Measurements from ENCODE around the gene PXT1. TPM values are rescaled to one million over a fixed set of nuclear protein-coding genes. Genes with fewer than 3 reads are reported as not detected.
"Not testable (repeated sequence)": the region's sequence is repeated elsewhere in the genome, so short reads cannot be mapped to it uniquely, and the experiment has no call there.

PXT1 gene
- total and polyA plus RNA-seq, 2 experiments from 2014 or later = not detected

GRCh38 chr6:36489426-36489825, 46.8 kb upstream of the PXT1 start:
- WGBS (ENCODE audit: low lambda C conversion rate, missing lambda C conversion rate) = 95% methylated on average over 4 of the region's 4 CpGs
- H3K4me3 ChIP-seq = no peak overlapping the region
- H3K27me3 ChIP-seq = no peaks in the 10 kb centered on the region
- H3K9me2 ChIP-seq (replicated peaks; ENCODE audit: insufficient read depth) = no peaks in the 10 kb centered on the region
- no peak overlapping the region for H3K4me2 ChIP-seq
- H3K27ac ChIP-seq = no peak overlapping the region
- DNase-seq (ENCODE audit: low spot score) = no peak
- no peaks in the 10 kb centered on the region for H3K36me3 ChIP-seq (replicated peaks; ENCODE audit: insufficient read depth, low read depth)
- H3K79me2 ChIP-seq = no peaks in the 10 kb centered on the region
- no peaks in the 10 kb centered on the region for H3K4me1 ChIP-seq (ENCODE audit: insufficient read depth)
- no peak overlapping the region for H2AFZ ChIP-seq
- TF ChIP-seq, protein P1, sequence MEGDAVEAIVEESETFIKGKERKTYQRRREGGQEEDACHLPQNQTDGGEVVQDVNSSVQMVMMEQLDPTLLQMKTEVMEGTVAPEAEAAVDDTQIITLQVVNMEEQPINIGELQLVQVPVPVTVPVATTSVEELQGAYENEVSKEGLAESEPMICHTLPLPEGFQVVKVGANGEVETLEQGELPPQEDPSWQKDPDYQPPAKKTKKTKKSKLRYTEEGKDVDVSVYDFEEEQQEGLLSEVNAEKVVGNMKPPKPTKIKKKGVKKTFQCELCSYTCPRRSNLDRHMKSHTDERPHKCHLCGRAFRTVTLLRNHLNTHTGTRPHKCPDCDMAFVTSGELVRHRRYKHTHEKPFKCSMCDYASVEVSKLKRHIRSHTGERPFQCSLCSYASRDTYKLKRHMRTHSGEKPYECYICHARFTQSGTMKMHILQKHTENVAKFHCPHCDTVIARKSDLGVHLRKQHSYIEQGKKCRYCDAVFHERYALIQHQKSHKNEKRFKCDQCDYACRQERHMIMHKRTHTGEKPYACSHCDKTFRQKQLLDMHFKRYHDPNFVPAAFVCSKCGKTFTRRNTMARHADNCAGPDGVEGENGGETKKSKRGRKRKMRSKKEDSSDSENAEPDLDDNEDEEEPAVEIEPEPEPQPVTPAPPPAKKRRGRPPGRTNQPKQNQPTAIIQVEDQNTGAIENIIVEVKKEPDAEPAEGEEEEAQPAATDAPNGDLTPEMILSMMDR (IDR thresholded peaks at IDR 0.05; ENCODE audit: poor library complexity) = no peak
- TF ChIP-seq EZH2phosphoT487 (IDR thresholded peaks at IDR 0.05; ENCODE audit: low read depth, severe bottlenecking, unreplicated experiment) (no peak), EZH2 (IDR thresholded peaks at IDR 0.05; ENCODE audit: borderline replicate concordance) (no peak)
- no peaks in the 10 kb centered on the region for H3K9me3 ChIP-seq (ENCODE audit: low read depth)
- no peaks in the 10 kb centered on the region for H4K20me1 ChIP-seq (ENCODE audit: insufficient read depth, poor library complexity, severe bottlenecking)

DNA sequence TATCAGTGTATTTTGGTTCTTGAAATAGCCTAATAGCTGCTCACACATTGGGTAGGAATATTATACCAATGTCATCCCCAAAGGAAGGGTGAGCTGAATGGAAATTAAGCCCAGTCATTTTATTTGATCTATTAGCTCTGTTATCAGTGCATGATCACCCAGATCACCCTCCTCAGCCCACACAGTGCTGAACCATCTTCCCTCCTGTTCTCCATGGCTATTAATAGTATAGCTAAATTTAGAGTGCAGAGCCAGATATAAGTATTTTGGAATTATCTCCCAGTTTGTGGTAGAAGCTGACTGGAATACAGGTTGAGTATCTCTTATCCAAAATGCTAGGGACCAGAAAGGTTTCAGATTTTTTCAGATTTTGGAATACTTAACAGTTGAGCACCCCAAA, 45.6 kb upstream of the PXT1 start:
- Histone ChIP-seq H3K4me1 (ENCODE audit: insufficient read depth) (no peaks in the 10 kb centered on the region), H3K4me2 (no peak overlapping the region), H3K9me3 (ENCODE audit: low read depth) (no peaks in the 10 kb centered on the region), H3K79me2 (no peaks in the 10 kb centered on the region), H2AFZ (no peak overlapping the region), H3K27ac (no peak overlapping the region), H4K20me1 (ENCODE audit: insufficient read depth, poor library complexity, severe bottlenecking) (no peaks in the 10 kb centered on the region), H3K27me3 (no peaks in the 10 kb centered on the region), H3K36me3 (replicated peaks; ENCODE audit: insufficient read depth, low read depth) (no peaks in the 10 kb centered on the region), H3K9me2 (replicated peaks; ENCODE audit: insufficient read depth) (no peaks in the 10 kb centered on the region), H3K4me3 (no peak overlapping the region)
- DNase-seq (ENCODE audit: low spot score) = no peak
- TF ChIP-seq, protein P1 (IDR thresholded peaks at IDR 0.05; ENCODE audit: poor library complexity) = no peak
- TF ChIP-seq EZH2 (IDR thresholded peaks at IDR 0.05; ENCODE audit: borderline replicate concordance) (no peak), EZH2phosphoT487 (IDR thresholded peaks at IDR 0.05; ENCODE audit: low read depth, severe bottlenecking, unreplicated experiment) (no peak)

DNA sequence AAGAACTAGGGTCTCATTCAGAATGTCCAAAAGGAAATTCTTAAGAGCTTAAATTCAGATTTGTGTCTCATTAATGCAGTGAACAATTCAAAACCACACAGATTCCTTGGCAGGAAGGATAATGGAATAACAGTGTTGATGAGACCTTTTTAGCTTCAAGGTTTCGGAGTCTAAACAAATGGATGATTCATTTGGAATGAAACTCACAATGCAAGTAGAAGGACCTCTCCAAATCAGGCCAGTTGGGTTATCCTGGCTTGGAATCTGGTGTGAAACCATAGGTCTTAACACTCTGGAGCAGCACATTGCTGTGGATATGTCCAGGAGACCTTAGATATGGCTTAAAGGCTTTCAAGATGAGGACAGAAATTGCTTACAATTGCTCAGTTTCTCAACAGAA, 45.0 kb upstream of the PXT1 start:
- no peaks in the 10 kb centered on the region for H3K79me2 ChIP-seq
- TF ChIP-seq EZH2phosphoT487 (IDR thresholded peaks at IDR 0.05; ENCODE audit: low read depth, severe bottlenecking, unreplicated experiment) (no peak), EZH2 (IDR thresholded peaks at IDR 0.05; ENCODE audit: borderline replicate concordance) (no peak)
- TF ChIP-seq, protein P1 (IDR thresholded peaks at IDR 0.05; ENCODE audit: poor library complexity) = no peak
- H3K9me2 ChIP-seq (replicated peaks; ENCODE audit: insufficient read depth) = no peaks in the 10 kb centered on the region
- H3K4me1 ChIP-seq (ENCODE audit: insufficient read depth) = no peaks in the 10 kb centered on the region
- no peak overlapping the region for H3K27ac ChIP-seq
- H3K4me2 ChIP-seq = no peak overlapping the region
- no peak overlapping the region for H2AFZ ChIP-seq
- H3K9me3 ChIP-seq (ENCODE audit: low read depth) = no peaks in the 10 kb centered on the region
- H3K36me3 ChIP-seq (replicated peaks; ENCODE audit: insufficient read depth, low read depth) = no peaks in the 10 kb centered on the region
- DNase-seq (ENCODE audit: low spot score) = no peak
- no peaks in the 10 kb centered on the region for H4K20me1 ChIP-seq (ENCODE audit: insufficient read depth, poor library complexity, severe bottlenecking)
- H3K4me3 ChIP-seq = no peak overlapping the region
- 100% methylated on average over 1 of the region's 1 CpG for WGBS (ENCODE audit: low lambda C conversion rate, missing lambda C conversion rate)
- H3K27me3 ChIP-seq = no peaks in the 10 kb centered on the region

- Histone ChIP-seq H3K9me3 (ENCODE audit: low read depth) (no peaks in the 10 kb centered on the region), H2AFZ (no peak overlapping the region), H3K36me3 (replicated peaks; ENCODE audit: insufficient read depth, low read depth) (no peaks in the 10 kb centered on the region), H3K4me2 (no peak overlapping the region), H3K9me2 (replicated peaks; ENCODE audit: insufficient read depth) (no peaks in the 10 kb centered on the region), H3K4me3 (no peak overlapping the region), H3K27ac (no peak overlapping the region), H3K4me1 (ENCODE audit: insufficient read depth) (no peaks in the 10 kb centered on the region), H4K20me1 (ENCODE audit: insufficient read depth, poor library complexity, severe bottlenecking) (no peaks in the 10 kb centered on the region), H3K79me2 (no peaks in the 10 kb centered on the region), H3K27me3 (no peaks in the 10 kb centered on the region)
- TF ChIP-seq, protein P1 (IDR thresholded peaks at IDR 0.05; ENCODE audit: poor library complexity) = no peak
- no peak for TF ChIP-seq EZH2phosphoT487 (IDR thresholded peaks at IDR 0.05; ENCODE audit: low read depth, severe bottlenecking, unreplicated experiment)
- no peak for TF ChIP-seq EZH2 (IDR thresholded peaks at IDR 0.05; ENCODE audit: borderline replicate concordance)
- no peak for DNase-seq (ENCODE audit: low spot score)
- 97% methylated on average over 5 of the region's 5 CpGs for WGBS (ENCODE audit: low lambda C conversion rate, missing lambda C conversion rate)
These were observed 42.1 kb upstream of the PXT1 start for GRCh38 chr6:36484736-36485135.

- H3K79me2 ChIP-seq; H3K9me3 ChIP-seq (ENCODE audit: low read depth); H2AFZ ChIP-seq; H3K4me3 ChIP-seq; H3K27ac ChIP-seq; H3K4me1 ChIP-seq (ENCODE audit: insufficient read depth); H4K20me1 ChIP-seq (ENCODE audit: insufficient read depth, poor library complexity, severe bottlenecking); H3K4me2 ChIP-seq; H3K36me3 ChIP-seq (replicated peaks; ENCODE audit: insufficient read depth, low read depth); DNase-seq (ENCODE audit: low spot score); H3K9me2 ChIP-seq (replicated peaks; ENCODE audit: insufficient read depth); H3K27me3 ChIP-seq: not testable (repeated sequence)
- WGBS (ENCODE audit: low lambda C conversion rate, missing lambda C conversion rate) = 99% methylated on average over 5 of the region's 5 CpGs
These were observed 40.7 kb upstream of the PXT1 start for GRCh38 chr6:36483326-36483725.
